Cardiac muscle cell (in vitro differentiated cells and primary cell): ENCODE measurements around the gene PRR14L. TPM values are rescaled to one million over a fixed set of nuclear protein-coding genes. Genes with fewer than 3 reads are reported as not detected.

ENCODE experiments used
- DNase-seq, 2 donors: peaks; one replicate each; pipeline versions ENCODE4 v3.0.0 to v3.0.0-alpha.2; 2010 to 2017; ENCODE audit warnings: low read depth in 1 of 2, low spot score in 1 of 2
- H3K27ac ChIP-seq: fragments of 200-600 bp; sonication (generic); 2 replicates; pipeline ENCODE4 v1.5.1; 2016
- H3K27me3 ChIP-seq: fragments of 200-600 bp; sonication (generic); 2 replicates; pipeline ENCODE4 v1.6.0; 2016; ENCODE audit warnings: control low read depth
- H3K36me3 ChIP-seq: fragments of 200-600 bp; sonication (generic); 2 replicates; pipeline ENCODE4 v1.5.1; 2016; ENCODE audit warnings: control low read depth
- H3K4me1 ChIP-seq: fragments of 200-600 bp; sonication (generic); 2 replicates; pipeline ENCODE4 v1.8.1; 2017; ENCODE audit warnings: low read depth, mild to moderate bottlenecking, mixed run types
- H3K4me3 ChIP-seq: fragments of 200-600 bp; sonication (generic); 2 replicates; pipeline ENCODE4 v1.5.1; 2016; ENCODE audit warnings: mild to moderate bottlenecking
- H3K9me3 ChIP-seq: fragments of 200-600 bp; sonication (generic); 2 replicates; pipeline ENCODE4 v1.5.1; 2017; ENCODE audit warnings: low read depth, mild to moderate bottlenecking, control low read depth
- polyA plus RNA-seq: library from polyadenylated mRNA; unstranded; fragments of >200 nt; fragmentation: Nextera tagmentation; extraction: Ambion mirVana; gene quantifications from 2 replicates; pipeline ENCODE4 v1.2.1, GENCODE V29; 2016
- total RNA-seq: library from RNA; depleted of rRNA; stranded (reverse); fragments of >200 nt; gene quantifications from 2 replicates; pipeline ENCODE4 v1.2.3, GENCODE V29; 2016
- TF ChIP-seq, protein P1 (sequence below): IDR thresholded peaks from 2 replicates; pipeline ENCODE4 v1.5.1; 2012; ENCODE audit warnings: low read depth, mild to moderate bottlenecking, low read length

Gene PRR14L
- total and polyA plus RNA-seq, 2 experiments from 2014 or later = 13.8 to 21.1 TPM

- Histone ChIP-seq H3K9me3 (no peaks in the 10 kb centered on the region), H3K27ac (peak overlapping the region; percentile 87), H3K4me1 (peaks cover 26% of the 10 kb centered on the region), H3K36me3 (no peaks in the 10 kb centered on the region), H3K27me3 (no peaks in the 10 kb centered on the region), H3K4me3 (peak overlapping the region; percentile 46)
- DNase-seq = peak; percentile 40 to 93
- TF ChIP-seq, protein P1, sequence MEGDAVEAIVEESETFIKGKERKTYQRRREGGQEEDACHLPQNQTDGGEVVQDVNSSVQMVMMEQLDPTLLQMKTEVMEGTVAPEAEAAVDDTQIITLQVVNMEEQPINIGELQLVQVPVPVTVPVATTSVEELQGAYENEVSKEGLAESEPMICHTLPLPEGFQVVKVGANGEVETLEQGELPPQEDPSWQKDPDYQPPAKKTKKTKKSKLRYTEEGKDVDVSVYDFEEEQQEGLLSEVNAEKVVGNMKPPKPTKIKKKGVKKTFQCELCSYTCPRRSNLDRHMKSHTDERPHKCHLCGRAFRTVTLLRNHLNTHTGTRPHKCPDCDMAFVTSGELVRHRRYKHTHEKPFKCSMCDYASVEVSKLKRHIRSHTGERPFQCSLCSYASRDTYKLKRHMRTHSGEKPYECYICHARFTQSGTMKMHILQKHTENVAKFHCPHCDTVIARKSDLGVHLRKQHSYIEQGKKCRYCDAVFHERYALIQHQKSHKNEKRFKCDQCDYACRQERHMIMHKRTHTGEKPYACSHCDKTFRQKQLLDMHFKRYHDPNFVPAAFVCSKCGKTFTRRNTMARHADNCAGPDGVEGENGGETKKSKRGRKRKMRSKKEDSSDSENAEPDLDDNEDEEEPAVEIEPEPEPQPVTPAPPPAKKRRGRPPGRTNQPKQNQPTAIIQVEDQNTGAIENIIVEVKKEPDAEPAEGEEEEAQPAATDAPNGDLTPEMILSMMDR = no peak
These were observed 3.2 kb upstream of the PRR14L start for GRCh38 chr22:31753005-31753633.

GRCh38 chr22:31752096-31752847, 2.3 kb upstream of the PRR14L start:
- TF ChIP-seq, protein P1 = no peak
- no peak overlapping the region for H3K4me3 ChIP-seq

DNA sequence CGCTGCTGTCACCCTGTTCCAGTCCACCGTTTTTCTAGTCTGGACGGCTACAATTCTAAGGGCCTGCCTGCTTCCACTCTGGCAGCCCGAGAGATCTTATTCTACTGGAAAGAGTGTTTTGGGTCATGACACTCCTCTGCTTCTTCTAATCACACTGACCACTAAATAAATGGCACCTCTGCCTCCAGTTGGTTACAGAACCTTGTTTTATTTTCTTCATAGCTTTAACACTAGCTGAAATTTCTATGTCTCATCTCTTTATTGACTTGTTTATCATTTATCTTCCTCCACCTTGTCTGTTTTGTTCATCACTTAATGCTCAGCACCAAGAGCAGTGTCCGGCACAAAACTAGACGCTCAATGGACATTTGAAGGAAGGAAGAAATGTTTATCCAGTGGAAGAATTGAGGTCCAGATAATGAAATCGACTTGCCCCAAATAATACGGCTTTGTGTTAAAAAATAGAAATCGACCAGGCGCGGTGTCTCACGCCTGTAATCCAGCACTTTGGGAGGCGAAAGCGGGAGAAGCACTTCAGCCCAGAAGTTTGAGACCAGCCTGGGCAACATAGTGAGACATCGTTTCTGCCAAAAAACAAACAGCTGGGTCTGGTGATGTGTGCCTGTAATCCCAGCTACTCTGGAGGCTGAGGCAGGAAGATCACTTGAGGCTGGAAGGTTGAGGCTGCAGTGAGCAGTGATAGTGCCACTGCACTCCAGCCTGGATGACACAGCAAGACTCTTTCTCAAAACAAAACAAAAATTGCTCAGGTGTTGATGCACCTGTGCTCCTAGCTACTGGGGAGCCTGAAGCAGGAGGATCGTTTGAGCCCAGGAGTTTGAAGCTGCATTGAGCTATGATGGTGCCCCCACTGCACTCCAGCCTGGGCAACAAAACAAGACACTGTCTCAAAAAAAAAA, 693 bp upstream of the PRR14L start:
- DNase-seq = no peak
- Histone ChIP-seq H3K4me1 (peaks cover 30% of the 10 kb centered on the region), H3K4me3 (no peak overlapping the region), H3K27ac (peak overlapping the region; percentile 61), H3K36me3 (peaks cover 3% of the 10 kb centered on the region), H3K27me3 (no peaks in the 10 kb centered on the region), H3K9me3 (no peaks in the 10 kb centered on the region)
- TF ChIP-seq, protein P1 = no peak

More at GRCh38 chr22:31752096-31752847, 2.3 kb upstream of the PRR14L start:
- no peak for DNase-seq
- H3K4me1 ChIP-seq = peaks cover 30% of the 10 kb centered on the region
- H3K36me3 ChIP-seq = no peaks in the 10 kb centered on the region
- H3K9me3 ChIP-seq = no peaks in the 10 kb centered on the region
- H3K27me3 ChIP-seq = no peaks in the 10 kb centered on the region
- H3K27ac ChIP-seq = peak overlapping the region; percentile 87

DNA sequence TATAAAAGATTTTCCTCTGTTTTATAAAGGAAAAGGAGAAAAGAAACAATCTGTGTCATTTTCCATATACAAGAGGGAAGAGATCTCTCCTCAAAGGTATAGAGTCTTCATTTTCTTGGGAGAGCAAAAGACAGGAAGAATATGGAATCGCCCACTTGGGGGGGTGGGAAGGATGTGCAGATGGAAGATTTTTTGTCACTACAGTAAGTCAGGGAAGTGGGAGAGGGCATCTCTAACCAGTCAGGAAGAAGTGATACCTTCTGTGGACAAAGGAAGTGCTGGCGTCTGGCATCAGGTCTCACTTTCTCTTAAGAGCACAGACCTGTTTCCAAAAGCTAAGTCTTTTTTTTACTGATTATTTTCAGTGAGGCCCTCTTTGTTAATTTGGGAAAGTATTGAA, 1.4 kb downstream of the PRR14L start:
- TF ChIP-seq, protein P1 = no peak
- no peak for DNase-seq
- H3K4me3 ChIP-seq = peak overlapping the region; percentile 76
- H3K9me3 ChIP-seq = no peaks in the 10 kb centered on the region
- H3K27me3 ChIP-seq = no peaks in the 10 kb centered on the region
- H3K36me3 ChIP-seq = peaks cover 3% of the 10 kb centered on the region
- H3K4me1 ChIP-seq = peaks cover 24% of the 10 kb centered on the region
- H3K27ac ChIP-seq = peak overlapping the region; percentile 91

DNA sequence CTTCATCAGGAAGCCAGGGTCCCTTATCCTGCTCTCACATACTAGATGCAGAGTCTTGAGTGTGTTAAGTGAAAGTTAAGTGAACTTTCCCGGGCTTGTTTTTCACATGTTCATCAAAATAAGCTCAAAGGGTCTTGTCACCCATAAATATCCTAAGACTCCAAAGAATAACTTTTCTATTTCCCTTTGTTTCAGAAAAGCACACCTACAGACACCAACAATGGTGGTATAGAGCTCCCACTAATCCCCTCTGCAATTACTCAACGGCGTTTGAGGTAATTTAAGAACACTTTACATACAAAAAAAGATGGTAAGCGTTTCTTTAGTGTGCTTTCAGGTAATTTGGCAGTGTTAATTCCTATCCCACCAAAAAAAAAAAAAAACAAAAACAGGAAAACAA, 2.5 kb downstream of the PRR14L start:
- Histone ChIP-seq H3K36me3 (peaks cover 3% of the 10 kb centered on the region), H3K9me3 (no peaks in the 10 kb centered on the region), H3K4me3 (no peak overlapping the region), H3K27me3 (no peaks in the 10 kb centered on the region), H3K4me1 (peaks cover 20% of the 10 kb centered on the region), H3K27ac (no peak overlapping the region)
- no peak for DNase-seq
- TF ChIP-seq, protein P1 = no peak
